SIG-M5 (cell line): ENCODE data around the gene TMBIM1.
"Not testable (repeated sequence)": the region's sequence is repeated elsewhere in the genome, so short reads cannot be mapped to it uniquely, and the experiment has no call there.

ENCODE experiments used
- DNase-seq: peaks from one replicate; lab custom pipeline; 2025; lab: John Stamatoyannopoulos, UW

TMBIM1 gene

GRCh38 chr2:218291318-218292047 lies 820 bp downstream of the TMBIM1 start:
- DNase-seq = no peak

GRCh38 chr2:218290316-218291261 lies 1.7 kb downstream of the TMBIM1 start:
- no peak for DNase-seq

- no peak for DNase-seq
These were observed 2.5 kb downstream of the TMBIM1 start for GRCh38 chr2:218289639-218290315.

GRCh38 chr2:218286570-218287459 lies 5.5 kb downstream of the TMBIM1 start:
- DNase-seq = peak; percentile 87

- no peak for DNase-seq
These were observed 6.7 kb downstream of the TMBIM1 start for GRCh38 chr2:218285604-218286003.

GRCh38 chr2:218284106-218284811 lies 8.0 kb downstream of the TMBIM1 start:
- DNase-seq = no peak

GRCh38 chr2:218282173-218282991 lies 9.9 kb downstream of the TMBIM1 start:
- no peak for DNase-seq

GRCh38 chr2:218281449-218281848 lies 10.9 kb downstream of the TMBIM1 start:
- DNase-seq = no peak

- no peak for DNase-seq
These were observed 11.9 kb downstream of the TMBIM1 start for GRCh38 chr2:218280260-218280870.

GRCh38 chr2:218278531-218279360 lies 13.6 kb downstream of the TMBIM1 start:
- no peak for DNase-seq

GRCh38 chr2:218277921-218278320 lies 14.4 kb downstream of the TMBIM1 start:
- no peak for DNase-seq

- DNase-seq = no peak
These were observed 15.1 kb downstream of the TMBIM1 start for GRCh38 chr2:218276986-218277755.

- DNase-seq = no peak
These were observed 16.8 kb downstream of the TMBIM1 start for GRCh38 chr2:218275371-218276072.

- DNase-seq = no peak
These were observed 17.7 kb downstream of the TMBIM1 start for GRCh38 chr2:218274586-218274985.

GRCh38 chr2:218273908-218274249 lies 18.4 kb downstream of the TMBIM1 start:
- no peak for DNase-seq

GRCh38 chr2:218273214-218273907 lies 18.9 kb downstream of the TMBIM1 start:
- DNase-seq = not testable (repeated sequence)
